Measurements from ENCODE around the gene HLF.

HLF gene

DNA sequence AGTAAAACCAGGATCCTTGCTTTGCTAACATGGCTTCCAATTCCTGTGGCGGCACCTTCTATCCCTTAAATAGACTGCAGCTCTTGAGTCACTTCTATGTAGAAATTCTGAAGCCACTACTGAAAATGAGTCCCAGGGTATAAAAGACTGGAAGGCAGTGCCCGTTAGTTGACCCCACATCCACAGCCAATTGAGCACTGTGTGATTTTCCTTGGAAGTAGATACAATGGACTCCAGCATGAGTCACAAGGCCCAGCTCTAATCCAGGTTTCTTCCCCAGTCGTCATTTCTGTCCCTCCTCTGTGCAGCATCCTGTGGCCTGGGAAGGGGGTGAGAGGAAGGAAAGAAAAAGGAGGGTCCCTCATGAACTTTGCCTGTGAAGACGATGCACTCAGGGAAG, 69.5 kb downstream of the HLF start:
- DNase-seq = no peak

DNA sequence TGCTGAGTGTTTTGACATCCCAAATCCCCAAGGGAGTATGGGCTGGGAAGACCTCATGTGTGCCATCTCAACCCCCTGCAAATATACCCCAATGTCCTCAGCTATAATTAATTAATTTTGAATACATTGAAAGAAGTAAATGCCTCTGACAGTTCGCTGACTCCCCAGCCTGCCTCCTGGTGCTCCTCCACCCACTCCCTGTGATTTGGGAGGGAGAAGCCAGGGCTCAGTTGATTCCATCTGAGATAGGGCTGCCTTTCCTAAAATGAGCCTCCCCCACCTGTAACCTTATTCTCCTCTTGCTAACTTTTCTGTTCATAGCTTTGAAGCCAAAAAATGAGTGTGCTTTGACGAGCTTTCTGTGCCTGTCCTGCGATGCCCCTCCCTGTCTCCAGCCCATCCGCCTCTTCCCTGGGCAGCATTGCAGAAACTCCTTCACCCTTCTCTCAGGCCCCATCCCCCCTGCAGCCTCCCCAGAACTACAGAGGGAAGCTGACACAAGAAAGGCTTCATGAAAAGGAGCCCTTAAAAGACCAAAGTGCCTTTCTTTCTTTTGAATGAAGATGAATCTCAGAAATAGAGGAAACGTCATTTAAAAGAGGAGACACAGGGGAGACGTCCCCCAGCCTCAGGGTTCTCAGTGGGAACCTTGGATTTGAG, 70.3 kb downstream of the HLF start:
- DNase-seq = no peak

DNA sequence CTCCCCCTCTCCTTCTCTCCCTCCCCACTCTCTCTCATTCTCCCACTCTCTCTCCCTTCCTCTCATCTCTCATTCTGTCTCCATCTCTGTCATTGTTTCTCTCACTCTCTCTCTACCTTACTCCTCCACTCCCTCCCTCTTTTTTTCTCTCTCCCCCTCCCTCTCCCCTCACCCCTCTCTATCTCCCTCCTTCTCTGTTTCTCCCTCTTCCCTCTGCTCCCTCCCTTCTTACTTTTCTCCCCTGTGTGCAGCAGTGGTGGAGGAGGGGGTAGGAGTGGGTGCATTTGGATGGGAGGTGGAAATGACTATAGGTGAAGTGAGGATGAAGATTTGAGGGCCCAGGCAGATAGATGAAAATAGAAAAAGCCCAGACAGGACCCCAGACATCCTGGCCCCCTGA, 70.9 kb downstream of the HLF start:
- DNase-seq = no peak

DNA sequence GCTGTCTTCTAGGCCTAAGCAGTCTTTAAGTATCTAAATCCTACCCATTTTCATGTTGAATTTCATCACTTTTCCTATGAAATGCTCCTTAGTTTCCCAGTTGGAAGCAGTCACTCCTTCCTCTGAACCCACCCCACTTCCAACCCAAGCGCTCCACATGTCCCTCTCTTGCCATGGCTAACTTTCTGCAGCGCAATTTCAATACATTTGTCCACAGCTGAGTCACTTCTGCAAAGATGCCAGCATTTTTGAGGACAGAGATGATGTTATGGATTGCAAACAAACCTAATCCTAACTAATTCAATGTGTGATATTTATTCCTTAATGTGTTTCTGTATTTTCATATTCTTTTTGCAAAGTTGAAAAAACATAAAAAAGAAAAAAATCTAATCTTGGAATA, 71.7 kb downstream of the HLF start:
- DNase-seq = no peak

DNA sequence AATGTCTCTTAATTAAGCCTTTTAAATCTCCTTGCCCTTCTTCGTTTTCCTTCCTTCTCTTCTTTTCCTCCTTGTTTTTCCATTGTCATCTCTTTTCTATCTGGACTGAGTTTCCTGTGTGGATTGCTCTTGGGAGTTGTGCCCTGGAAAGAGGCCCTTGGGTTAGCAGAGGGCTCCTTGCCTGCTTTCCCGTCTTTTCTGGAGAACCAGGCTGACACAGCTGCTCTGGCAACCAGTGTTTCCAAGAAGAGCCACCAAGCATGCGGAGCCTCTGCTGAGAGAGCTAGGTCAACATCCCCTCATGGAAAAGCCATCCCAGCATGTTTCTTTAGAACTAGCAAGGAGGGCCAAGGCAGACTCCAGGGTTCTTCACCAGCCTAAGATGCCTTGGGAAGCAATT, 75.4 kb downstream of the HLF start:
- DNase-seq = no peak

DNA sequence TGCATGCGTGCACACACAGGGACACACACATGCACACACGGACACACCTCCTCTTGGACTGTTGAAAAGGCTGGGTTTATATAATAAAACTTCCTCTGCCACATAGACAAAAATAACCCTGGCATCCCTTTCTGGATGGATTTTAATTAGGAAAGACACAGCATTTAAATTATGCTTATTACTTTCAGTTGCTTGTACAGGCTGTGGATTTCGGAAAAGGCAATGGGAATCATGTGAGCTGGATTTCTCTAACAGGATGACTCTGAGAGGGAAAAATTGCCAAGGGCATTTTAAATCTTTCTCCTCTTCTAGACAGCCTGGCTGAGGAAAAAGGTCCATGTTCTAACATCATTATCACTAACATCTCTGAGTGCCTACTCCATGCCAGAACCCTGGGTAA, 75.9 kb downstream of the HLF start:
- DNase-seq = no peak

DNA sequence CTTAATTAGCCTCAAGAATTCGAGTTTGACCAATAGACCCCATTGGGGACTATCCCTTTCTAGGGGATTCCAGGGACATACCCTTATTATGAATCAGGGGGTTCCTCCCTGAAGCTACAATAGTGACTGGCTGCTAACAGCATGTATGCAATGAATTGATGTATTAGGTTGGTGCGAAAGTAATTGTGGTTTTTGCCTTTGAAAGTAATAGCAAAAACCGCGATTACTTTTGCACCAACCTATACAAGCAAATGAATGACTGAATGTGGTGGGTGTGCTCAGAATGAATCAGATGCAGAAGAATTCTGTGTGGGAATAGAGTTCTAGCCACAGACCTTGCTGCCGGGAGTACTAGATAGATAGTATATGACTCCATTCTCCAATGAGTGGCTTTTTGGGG, 76.7 kb downstream of the HLF start:
- no peak for DNase-seq

DNA sequence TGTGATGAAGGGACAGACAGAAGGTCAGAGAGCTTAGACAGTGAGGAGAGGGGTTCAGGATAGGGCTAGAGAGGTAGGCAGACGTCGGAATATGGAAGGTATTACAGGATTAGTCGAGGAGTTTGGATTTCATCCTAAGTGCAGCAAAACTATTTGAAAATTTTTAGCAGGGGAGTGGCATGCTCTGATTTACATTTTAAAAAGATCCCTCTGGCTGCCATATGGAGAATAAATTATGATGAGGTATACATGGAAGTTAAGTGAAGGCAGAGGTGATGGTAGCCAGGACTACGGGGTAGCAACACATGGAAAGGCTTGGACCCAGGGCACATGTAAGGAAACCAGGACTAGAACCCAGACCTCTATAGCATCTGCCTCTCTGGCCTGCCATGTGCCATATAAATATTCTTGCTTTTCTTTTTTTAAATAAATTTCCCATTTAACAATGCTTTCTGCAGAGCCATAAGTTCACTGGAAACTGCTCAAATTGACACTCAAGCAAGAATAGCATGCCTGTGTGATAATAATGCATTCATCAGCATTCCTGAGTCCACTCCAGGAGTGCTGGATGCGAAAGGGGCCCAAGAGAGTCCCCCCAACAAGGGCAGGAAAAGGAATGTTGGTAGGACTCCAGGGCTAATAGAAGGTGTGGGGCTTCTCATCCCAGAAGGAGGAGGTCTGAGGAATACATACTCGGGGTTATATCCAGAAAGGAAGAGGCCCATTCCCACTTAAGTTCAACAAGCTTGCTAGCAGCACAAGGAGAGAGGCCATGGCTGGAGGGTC, 78.2 kb downstream of the HLF start:
- DNase-seq = no peak

DNA sequence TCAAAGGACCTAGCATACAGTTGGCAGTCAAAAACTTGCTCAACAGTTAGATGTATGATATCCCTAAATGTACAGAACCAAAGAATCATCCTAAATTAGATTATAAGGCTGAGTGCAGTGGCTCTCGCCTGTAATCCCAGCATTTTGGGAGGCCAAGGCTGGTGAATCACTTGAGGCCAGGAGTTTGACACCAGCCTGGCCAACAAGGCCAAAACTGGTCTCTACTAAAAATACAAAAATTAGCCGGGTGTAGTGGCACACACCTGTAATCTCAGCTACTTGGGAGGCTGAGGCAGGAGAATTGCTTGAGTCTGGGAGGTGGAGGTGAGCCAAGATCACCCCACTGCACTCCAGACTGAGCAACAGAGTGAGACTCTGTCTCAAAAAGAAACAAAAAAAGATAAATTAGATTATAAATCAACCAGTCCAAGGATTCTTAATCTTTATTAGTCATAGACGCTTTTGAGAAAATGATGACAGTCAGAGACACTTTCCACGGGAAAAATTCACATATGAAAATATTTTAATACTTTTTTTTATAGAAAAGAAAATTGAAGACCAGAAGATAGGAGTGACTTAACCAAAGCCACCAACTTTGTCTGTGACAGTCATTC, 79.2 kb downstream of the HLF start:
- DNase-seq = no peak

DNA sequence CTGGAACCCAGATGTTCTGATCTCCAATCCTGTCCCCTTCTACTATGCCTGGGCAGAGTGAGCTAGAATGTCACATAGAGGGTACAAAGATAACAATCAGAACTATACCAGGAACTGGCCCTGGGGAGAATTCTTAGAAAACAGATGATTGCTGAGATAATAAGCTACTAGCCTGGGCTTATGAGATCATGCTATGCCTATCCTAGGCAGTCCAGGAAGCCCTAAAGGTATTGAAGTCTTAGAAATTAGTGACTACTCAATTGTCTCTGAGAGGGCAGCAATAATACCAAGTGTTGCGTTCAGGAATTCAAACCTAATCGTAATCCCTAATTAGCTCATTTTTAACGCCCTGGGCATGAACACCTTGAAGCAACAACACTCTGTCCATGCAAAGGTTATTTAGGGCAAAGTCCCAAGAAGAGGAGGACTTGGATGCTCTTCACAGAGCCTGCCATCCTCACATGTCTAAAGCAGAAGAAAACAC, 79.8 kb downstream of the HLF start:
- DNase-seq = no peak

DNA sequence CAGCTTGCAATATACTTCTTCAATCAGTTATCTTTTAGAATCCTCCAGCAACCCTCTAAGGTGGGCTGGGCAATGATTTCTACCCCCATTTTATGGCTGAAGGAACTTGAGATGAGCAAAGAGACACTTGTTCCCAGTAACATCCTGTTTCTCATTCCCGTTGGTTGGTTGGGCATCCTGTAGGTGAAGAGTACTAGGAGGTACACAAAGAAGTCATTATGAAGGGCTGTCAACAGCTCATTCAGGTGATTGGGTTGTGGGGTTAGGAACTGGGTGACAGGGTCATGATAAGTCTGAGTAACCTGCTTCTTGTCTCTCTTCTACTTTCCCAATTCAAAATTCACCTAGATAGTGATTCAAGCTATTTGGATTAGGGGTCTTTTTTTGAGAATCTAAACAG, 80.4 kb downstream of the HLF start:
- no peak for DNase-seq

DNA sequence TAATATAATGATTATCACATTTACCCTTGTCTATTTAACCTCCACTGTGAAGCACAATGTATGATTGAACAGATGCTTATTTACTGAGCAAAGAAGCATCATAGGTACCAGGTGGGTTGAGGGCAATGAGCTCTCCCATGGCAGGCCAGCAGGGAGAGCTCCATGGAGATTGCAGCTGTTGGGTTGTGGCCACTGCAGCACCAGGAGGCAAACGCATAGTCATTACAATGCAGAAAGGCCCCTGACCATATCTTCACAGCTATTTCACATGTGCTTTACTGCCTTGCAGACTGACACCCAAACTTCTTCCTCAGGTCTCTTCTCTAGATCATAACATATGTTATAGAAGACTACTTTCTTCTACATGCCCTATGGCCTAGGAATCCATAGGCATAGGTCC, 81.9 kb downstream of the HLF start:
- DNase-seq = no peak

DNA sequence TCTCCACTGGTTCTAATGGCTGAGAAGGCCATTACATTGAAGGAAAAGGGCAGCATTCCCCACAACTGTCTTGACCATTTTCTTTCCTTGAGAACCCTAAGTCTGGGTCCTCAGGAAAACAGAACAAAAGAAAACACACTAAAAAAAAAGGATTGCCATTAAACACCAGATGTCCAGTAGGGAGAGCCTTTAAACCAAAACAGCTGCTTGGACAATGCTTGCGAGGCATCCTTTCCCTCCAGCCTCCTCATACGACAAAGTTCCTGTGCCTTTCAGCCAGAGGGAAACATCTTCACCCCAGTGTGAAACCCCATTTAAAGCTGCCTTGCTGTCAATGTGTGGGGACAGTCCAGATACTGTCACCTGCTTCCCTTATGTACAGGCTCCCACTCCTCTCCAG, 82.6 kb downstream of the HLF start:
- no peak for DNase-seq

DNA sequence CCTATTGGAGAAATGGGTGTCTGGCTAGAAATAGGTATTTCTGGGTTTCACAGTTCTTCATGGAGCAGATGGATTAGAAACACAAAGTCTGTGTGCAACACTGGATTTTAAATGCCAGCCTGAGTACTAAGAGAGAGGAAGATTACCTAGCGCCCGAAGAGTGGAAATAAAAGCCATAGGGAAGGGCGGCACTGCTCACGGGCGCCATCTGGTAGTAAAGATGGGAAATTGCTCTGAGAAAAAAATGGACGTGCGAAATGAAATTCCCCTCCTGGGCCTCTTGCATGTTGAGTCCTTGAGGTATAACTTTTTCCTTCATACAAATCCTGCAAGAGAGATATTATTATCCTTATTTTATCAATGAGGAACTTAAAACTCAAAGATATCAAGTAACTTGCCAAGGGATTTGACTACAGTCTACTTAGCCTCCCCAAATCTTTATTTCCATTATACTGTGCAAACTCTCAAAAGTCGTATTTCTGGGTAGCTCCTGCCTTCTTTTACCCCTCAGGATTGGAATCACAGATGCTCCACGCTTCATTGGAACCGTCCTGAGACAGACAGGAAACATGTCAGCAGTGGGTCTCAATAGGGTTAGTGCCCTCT, 84.1 kb downstream of the HLF start:
- peak; percentile 55 to 69 (median 66) for DNase-seq

DNA sequence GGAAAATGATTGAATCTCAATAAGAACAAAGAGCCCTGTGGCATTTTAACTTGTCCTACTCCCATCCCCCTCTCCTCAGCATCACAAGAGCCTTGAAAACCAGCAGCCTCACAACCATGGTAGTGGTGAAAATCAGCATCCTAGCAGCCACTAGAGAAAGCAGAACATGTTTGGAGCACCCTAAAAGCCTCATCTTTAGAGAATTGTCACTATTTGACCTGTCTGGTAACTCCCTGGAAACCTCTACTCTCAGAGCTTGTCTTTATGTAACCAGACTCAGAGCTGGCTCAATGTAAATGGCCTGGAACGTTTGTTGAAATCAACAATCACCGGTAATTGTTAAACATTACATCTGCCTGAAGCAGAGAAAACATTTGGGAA, 86.1 kb downstream of the HLF start:
- DNase-seq = no peak

DNA sequence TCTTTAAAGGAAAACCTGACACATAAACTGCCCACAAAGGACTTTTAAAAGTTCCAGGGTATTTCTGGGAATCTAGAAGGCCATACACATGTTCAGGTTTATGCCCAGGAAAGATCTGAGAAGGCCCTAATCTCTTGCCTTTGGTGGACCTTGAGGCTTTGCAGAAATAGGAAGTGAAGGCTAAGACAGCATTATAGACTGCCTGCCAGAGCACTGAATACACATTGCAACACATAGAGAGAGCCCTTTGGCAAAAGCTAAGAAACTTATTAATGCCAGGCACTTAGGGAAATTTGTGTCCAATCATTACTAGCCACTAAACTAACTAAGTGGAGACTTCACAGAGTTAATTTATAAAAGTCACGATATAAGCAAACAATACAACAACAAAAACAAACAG, 86.5 kb downstream of the HLF start:
- DNase-seq = peak in 1 of 3 donors; percentile 15

DNA sequence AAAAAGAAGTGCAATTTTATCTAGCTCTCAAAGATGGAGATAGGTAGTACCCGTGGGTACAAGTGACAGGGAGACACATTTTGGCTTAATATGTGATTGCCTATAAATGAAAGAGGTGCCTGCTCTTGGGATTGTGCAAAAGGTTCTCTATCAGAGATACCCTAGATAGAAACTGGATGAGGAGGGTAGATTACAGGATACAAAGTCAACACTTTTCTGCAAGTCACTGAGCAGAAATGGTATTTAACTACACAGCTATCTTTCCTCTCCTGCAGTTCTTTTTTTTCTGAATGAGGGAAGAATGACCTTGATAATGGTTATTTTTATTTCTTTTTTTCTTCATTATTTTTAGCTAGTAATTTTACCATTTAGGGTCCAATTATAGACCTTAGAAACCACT, 89.2 kb downstream of the HLF start:
- no peak for DNase-seq

DNA sequence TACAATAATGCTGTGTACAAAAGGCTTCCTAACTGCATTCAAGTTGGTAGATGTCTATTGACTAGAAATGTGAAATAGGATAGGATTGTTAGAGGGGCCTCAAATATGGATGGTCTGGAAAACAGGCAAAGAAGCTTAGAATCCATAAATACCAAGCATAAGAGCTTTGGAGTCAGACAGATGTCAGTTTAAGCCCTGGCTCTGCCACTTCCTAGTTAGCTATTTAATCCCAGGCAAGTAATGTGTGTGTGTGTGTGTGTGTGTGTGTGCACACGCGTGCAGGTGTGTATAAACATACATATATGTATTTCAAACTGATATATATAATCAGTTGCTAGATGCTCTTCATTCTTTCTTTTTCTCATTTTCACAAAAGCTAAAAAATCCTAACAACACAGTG, 90.2 kb downstream of the HLF start:
- DNase-seq = no peak

DNA sequence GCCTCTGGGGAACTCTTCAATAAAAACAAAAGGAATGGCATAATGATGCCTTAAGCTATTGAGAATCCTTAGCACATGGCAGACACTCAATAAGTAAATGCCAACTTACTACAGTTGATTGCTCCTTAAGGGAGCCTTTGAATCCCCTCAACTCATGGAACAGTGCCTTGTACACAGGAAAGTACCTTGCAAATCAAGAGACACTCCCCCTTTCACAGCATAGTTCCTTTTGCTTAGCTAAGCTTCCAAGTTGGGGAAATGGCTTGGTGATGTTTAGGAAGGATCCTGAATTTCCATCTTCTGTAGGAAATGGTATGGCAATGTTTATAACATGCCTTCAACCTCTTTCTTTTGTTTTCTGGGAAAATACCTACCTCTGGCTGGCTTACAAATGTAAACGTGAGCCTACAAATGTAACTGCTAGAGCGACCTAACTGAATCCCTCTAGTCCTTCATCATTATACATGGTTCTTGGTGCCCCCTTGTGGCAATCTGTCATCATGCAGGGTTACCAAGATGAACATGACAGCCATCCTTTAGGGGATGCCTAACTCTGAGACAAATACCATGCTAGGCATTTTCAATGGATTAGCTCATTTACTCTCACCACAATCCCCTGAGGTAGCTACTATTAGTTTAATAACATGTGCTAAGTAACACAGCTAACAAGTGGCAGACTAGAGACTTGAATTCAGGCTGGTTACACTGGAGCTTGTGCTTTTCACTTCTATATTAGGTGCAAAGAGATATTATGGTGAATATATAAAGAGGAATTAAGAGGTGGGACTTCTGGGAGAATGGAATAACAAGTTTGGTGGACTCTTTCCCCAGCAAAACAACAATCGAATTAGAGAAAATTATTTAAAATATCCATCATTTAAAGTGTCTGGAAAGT, 91.9 kb downstream of the HLF start:
- peak; percentile 67 to 80 (median 79) for DNase-seq

DNA sequence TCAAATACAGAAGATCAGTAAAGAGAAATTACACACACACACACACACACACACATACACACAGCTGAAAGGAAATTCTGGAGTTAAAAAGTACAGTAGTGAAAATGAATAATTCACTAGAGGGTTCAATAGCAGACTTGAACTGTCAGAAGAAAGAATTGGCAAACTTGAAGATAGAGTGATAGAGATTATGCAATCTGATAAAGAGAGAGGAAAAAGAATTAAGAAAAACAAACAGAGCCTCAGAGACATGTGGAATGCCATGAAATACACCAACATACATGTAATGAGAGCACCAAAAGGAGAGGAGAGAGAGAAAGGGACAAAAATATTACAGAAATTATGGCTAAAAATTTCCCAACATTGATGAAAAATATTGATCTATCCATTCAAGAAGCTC, 96.2 kb downstream of the HLF start:
- DNase-seq = no peak

DNA sequence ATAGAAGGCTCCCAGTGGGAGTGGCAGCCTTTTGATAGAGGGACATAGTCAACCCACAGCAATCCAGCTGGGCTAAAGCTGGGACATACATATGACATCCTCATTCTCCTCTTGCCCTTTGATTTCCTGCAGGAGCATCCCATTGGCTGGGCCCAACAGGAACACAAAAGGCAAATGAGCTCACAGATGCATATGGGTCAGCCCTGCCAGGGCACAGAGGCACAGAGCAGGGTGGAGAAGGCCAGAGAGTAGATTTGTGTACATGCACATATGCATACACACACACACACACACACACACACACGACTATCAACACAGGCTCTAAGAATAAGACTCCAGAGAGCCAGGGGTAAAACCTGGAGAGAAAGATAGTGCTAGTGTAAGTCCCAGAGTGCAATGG, 98.3 kb downstream of the HLF start:
- no peak for DNase-seq

DNA sequence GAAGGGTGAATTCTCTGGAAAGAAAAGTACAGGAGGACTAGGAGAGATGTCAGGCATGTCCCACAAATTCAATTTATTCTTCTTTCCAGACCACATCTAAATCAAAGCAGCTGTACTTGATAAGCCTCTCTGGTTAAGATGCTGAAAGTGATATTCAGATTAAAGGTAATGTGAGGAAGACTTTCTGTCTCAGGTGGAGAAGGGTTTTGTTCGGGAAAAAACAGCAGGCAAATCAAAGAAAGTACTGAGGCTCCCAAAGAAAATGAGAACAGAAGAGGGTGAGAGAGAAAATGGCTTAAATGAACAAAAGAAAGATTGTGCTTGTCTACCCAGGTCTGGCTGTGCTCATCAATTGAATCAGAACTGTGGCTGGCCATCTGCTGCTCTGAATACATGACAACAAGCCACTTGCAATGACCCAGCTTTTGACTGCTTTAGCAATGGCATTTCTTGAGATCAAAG, 101.3 kb downstream of the HLF start:
- no peak for DNase-seq

DNA sequence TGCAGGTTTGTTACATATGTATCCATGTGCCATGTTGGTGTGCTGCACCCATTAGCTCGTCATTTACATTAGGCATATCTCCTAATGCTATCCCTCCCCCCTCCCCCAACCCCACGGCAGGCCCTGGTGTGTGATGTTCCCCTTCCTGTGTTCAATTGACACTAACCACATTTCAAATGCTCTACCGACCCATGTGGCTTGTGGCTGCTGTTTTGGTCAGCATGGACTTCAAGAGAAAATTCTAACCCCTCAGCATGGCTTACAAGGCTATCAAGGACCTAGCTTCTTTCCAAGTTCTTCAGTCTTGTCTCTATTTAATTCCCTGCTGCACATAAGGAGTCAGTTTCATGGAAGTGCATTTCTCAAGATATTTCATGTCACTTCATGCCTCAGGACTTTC, 103.9 kb downstream of the HLF start:
- DNase-seq = no peak

Measured in suppressor macrophage treated with lipopolysaccharide for 1 hour (primary cell).